HFF-Myc (cell line): ENCODE measurements around the gene CDK8.

ENCODE experiments used
- DNase-seq: peaks from one replicate; pipeline ENCODE4 v3.0.0-alpha.2; 2011; ENCODE audit warnings: low read depth; ENCODE audit errors: extremely low read depth
- H3K4me3 ChIP-seq: replicated peaks from 2 replicates; pipeline ENCODE4 v1.5.1; 2011; ENCODE audit warnings: low read depth, mild to moderate bottlenecking, control low read depth, low read length
- TF ChIP-seq, protein P1 (sequence below): IDR thresholded peaks from 2 replicates; pipeline ENCODE4 v1.5.1; 2012; ENCODE audit warnings: mild to moderate bottlenecking, low read depth, low read length, control low read depth; ENCODE audit errors: missing control alignments

CDK8 gene

DNA sequence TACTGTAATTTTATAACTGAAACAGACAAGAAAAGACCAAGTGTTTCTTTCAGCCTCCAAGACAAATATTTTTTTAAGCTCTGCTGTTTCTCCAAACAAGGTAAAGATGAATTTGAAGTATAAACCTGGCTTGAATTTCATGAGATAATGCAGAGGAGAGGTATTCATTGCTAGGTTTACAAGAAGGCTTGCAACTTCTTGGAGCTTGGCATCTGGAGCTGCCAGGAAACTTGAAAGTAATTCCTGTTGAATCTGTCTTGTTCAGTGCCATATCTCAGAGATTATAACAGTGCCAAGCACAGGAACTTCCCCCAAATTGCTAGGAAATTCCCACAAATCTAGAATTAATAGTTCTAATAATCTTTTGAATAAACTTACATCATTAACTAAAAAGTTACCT is 70.9 kb downstream of the CDK8 start:
- no peak for DNase-seq
- no peak overlapping the region for H3K4me3 ChIP-seq
- TF ChIP-seq, protein P1, sequence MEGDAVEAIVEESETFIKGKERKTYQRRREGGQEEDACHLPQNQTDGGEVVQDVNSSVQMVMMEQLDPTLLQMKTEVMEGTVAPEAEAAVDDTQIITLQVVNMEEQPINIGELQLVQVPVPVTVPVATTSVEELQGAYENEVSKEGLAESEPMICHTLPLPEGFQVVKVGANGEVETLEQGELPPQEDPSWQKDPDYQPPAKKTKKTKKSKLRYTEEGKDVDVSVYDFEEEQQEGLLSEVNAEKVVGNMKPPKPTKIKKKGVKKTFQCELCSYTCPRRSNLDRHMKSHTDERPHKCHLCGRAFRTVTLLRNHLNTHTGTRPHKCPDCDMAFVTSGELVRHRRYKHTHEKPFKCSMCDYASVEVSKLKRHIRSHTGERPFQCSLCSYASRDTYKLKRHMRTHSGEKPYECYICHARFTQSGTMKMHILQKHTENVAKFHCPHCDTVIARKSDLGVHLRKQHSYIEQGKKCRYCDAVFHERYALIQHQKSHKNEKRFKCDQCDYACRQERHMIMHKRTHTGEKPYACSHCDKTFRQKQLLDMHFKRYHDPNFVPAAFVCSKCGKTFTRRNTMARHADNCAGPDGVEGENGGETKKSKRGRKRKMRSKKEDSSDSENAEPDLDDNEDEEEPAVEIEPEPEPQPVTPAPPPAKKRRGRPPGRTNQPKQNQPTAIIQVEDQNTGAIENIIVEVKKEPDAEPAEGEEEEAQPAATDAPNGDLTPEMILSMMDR: no peak

DNA sequence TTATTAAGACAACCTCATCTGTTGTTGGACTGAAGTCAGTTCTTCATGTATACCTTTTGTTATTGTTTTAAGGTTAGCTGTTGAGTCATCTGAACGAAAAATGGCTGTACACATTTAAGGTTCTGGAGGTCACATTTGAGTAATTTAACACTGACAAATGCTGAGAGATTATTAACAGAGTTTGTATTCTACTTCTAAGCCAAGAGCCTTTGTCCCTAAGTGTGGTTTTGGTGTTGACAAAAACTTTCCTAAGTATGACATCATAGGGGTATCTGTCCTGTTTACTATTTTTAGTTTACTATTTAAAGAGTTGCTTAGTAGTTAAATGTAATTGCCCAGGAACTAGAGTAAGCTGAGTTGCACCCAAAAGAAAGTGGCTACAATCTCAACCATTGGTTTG is 71.9 kb downstream of the CDK8 start:
- TF ChIP-seq, protein P1: no peak
- DNase-seq: no peak
- H3K4me3 ChIP-seq: no peak overlapping the region

DNA sequence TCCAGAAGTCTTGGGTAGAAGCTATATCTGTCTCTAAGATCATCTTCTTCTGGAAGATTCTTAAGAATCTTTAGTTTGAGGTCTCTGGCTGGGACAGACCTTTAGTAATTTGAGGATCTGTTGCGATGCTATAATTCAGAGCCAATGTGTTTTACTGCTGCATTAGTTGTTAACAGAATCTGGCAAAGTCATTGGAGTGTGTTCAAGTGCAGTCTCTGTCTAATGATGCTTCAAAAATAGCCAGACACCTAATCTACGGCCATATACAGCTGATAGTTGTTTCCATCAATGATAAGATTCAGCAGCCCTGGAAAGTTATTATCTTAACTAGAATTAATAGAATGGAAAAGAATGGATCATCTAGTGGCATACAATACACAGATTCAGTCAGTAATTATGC is 72.6 kb downstream of the CDK8 start:
- TF ChIP-seq, protein P1: no peak
- DNase-seq: no peak

DNA sequence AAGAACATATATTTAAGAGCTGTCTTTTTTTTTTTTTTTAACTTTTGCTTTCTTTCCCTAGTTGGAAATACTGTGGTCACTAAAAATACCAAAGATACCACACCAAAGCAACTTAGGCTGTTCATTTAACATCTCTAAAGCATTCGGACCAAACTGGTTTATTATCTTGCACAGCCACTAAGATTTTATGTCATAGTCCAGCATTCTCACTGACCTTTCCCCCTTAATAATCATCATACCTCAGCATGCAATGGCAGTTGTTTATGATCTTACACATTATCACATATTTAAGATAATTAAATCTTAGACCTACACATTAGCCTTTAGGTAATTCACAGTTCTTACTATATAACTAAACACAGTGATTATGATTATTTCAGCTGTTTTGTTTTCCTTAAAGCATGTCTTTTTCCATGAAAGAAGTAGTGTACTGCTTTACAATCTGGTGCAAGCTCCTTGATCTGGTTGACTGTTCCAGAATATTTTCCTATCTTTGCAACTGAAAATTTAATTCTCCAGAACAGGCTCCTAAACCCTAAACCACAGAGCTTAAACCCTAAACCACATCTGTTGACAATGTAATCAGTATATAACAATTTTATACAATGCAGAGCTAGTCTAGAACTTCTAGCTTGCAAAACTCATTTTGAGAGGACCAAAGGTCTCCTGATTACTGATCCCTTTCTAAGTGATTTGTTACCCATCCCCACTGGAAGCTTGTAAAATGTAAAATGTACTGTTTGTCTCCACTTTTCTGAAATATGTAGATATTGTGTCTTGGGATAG is 74.2 kb downstream of the CDK8 start:
- no peak overlapping the region for H3K4me3 ChIP-seq
- DNase-seq: no peak
- TF ChIP-seq, protein P1: no peak

More for the DNA sequence above, 72.6 kb downstream of the CDK8 start:
- no peak overlapping the region for H3K4me3 ChIP-seq

DNA sequence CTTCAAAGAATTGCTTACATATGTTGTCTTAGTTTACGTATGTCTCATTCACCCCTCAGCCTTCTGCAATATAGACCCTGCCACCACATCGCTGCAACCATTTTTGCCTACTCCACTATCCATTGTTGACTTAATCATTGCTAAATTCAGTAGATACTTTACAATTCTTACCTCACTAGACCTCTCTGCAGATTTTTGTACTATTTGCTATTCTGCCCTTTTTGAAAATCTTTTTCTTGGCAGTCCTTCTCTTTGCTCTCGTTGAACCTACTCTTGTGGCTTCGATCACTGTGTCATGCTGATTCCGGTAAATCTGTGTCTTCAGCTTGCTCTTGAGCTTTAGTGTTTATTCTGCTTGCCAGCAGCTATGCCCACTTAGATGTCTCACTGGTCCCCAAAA is 81.2 kb downstream of the CDK8 start:
- TF ChIP-seq, protein P1: no peak
- H3K4me3 ChIP-seq: no peak overlapping the region
- DNase-seq: no peak

DNA sequence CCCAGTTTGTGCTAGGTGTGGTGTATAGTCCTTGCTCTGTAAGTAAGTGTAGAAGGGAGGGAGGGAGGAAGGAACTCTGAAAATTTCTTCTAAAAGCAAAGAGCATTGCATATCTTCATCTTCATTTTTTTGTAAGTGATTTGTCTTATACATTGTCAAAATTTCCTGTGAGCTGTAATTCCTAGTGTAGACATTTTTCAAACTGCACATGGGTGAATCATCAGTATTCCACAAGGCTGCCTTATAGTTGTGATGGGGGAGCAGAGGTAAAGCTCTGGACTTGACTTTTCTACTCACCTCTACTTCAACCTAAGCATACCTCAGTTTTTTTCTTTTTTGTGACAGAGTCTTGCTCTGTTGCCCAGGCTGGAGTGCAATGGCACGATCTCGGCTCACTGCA is 86.9 kb downstream of the CDK8 start:
- no peak for DNase-seq
- no peak overlapping the region for H3K4me3 ChIP-seq
- TF ChIP-seq, protein P1: no peak

- no peak overlapping the region for H3K4me3 ChIP-seq
- TF ChIP-seq, protein P1: no peak
- DNase-seq: no peak
These were observed 89.0 kb downstream of the CDK8 start for GRCh38 chr13:26342898-26343297.
